ENCODE measurements around the gene RPH3AL.

GRCh38 chr17:229709-230394 is 122.8 kb downstream of the RPH3AL start:
- TF ChIP-seq GATA2 (IDR thresholded peaks at IDR 0.05; ENCODE audit: low read depth, low read length) (no peak), GATA3 (IDR thresholded peaks at IDR 0.05; ENCODE audit: low read depth, low read length) (no peak)

Measured in SH-SY5Y (cell line).